ENCODE measurements around the gene TCF3. TPM values are rescaled to one million over a fixed set of nuclear protein-coding genes. Genes with fewer than 3 reads are reported as not detected.
"Not testable (repeated sequence)": the region's sequence is repeated elsewhere in the genome, so short reads cannot be mapped to it uniquely, and the experiment has no call there.

Gene TCF3
- total RNA-seq (2014; rRNA removed; shearing (Covaris generic)), result 81.8 and 95.8 TPM in 2 replicates

GRCh38 chr19:1652471-1653299, at the start of gene TCF3:
TCF3 (minus strand) TSS chr19:1652615; CDS start chr19:1650248, 2,367 bp downstream.
- peak; percentile 97 to 98 for DNase-seq
- peak within 1 kb of the TSS; percentile 93 for H3K4me3 ChIP-seq
- 0 out of 2 replicates have a peak, but pooled peaks cover 1% of the 10 kb centered on the region for H3K27me3 ChIP-seq
- peak within 1 kb of the TSS; percentile 100 for H3K27ac ChIP-seq
- peaks cover 14% of the 10 kb centered on the region for H3K4me1 ChIP-seq
- H3K36me3 ChIP-seq, result peaks cover 25% of the 10 kb centered on the region
- no peaks in the 10 kb centered on the region for H3K9me3 ChIP-seq (replicated peaks)

- Histone ChIP-seq H3K4me1 (no peaks in the 10 kb centered on the region), H3K27me3 (peaks cover 13% of the 10 kb centered on the region), H3K36me3 (no peaks in the 10 kb centered on the region), H3K4me3 (no peak overlapping the region), H3K9me3 (replicated peaks) (no peaks in the 10 kb centered on the region), H3K27ac (no peak overlapping the region)
- DNase-seq, result no peak
These were observed 48.6 kb upstream of the TCF3 start for GRCh38 chr19:1700733-1701663.

- no peak overlapping the region for H3K27ac ChIP-seq
- H3K4me1 ChIP-seq, result no peaks in the 10 kb centered on the region
- H3K36me3 ChIP-seq, result no peaks in the 10 kb centered on the region
- DNase-seq, result no peak
- no peak overlapping the region for H3K4me3 ChIP-seq
- H3K27me3 ChIP-seq, result peaks cover 13% of the 10 kb centered on the region
- H3K9me3 ChIP-seq (replicated peaks), result no peaks in the 10 kb centered on the region
These were observed 47.8 kb upstream of the TCF3 start for GRCh38 chr19:1699998-1700732.

- H3K9me3 ChIP-seq (replicated peaks), result no peaks in the 10 kb centered on the region
- no peak overlapping the region for H3K27ac ChIP-seq
- no peaks in the 10 kb centered on the region for H3K36me3 ChIP-seq
- DNase-seq, result no peak
- peaks cover 13% of the 10 kb centered on the region for H3K27me3 ChIP-seq
- H3K4me1 ChIP-seq, result no peaks in the 10 kb centered on the region
- no peak overlapping the region for H3K4me3 ChIP-seq
These were observed 47.0 kb upstream of the TCF3 start for GRCh38 chr19:1699386-1699785.

GRCh38 chr19:1698636-1699035, 46.2 kb upstream of the TCF3 start:
- Histone ChIP-seq H3K27ac (no peak overlapping the region), H3K36me3 (no peaks in the 10 kb centered on the region), H3K4me1 (no peaks in the 10 kb centered on the region), H3K9me3 (replicated peaks) (no peaks in the 10 kb centered on the region), H3K4me3 (no peak overlapping the region), H3K27me3 (peaks cover 13% of the 10 kb centered on the region)
- DNase-seq, result no peak

GRCh38 chr19:1695481-1695880, 43.1 kb upstream of the TCF3 start:
- not testable (repeated sequence) for H3K4me3 ChIP-seq; DNase-seq; H3K36me3 ChIP-seq; H3K4me1 ChIP-seq; H3K9me3 ChIP-seq (replicated peaks); H3K27ac ChIP-seq; H3K27me3 ChIP-seq

- Histone ChIP-seq H3K27ac (no peak overlapping the region), H3K4me1 (no peaks in the 10 kb centered on the region), H3K27me3 (0 out of 2 replicates have a peak, but pooled peaks cover 5% of the 10 kb centered on the region), H3K9me3 (replicated peaks) (no peaks in the 10 kb centered on the region), H3K4me3 (no peak overlapping the region), H3K36me3 (no peaks in the 10 kb centered on the region)
- no peak for DNase-seq
These were observed 39.3 kb upstream of the TCF3 start for GRCh38 chr19:1691589-1692290.

- Histone ChIP-seq H3K9me3 (replicated peaks) (no peaks in the 10 kb centered on the region), H3K36me3 (no peaks in the 10 kb centered on the region), H3K4me3 (no peak overlapping the region), H3K4me1 (no peaks in the 10 kb centered on the region), H3K27me3 (0 out of 2 replicates have a peak, but pooled peaks cover 5% of the 10 kb centered on the region), H3K27ac (no peak overlapping the region)
- peak; percentile 74 to 75 for DNase-seq
These were observed 38.4 kb upstream of the TCF3 start for GRCh38 chr19:1690699-1691307.

GRCh38 chr19:1685785-1686184, 33.4 kb upstream of the TCF3 start:
- H3K9me3 ChIP-seq (replicated peaks); H3K36me3 ChIP-seq; H3K27ac ChIP-seq; H3K27me3 ChIP-seq; H3K4me1 ChIP-seq; H3K4me3 ChIP-seq; DNase-seq: not testable (repeated sequence)

GRCh38 chr19:1685046-1685445, 32.6 kb upstream of the TCF3 start:
- peaks cover 5% of the 10 kb centered on the region for H3K27me3 ChIP-seq
- H3K4me3 ChIP-seq, result no peak overlapping the region
- DNase-seq, result no peak
- no peaks in the 10 kb centered on the region for H3K4me1 ChIP-seq
- no peaks in the 10 kb centered on the region for H3K9me3 ChIP-seq (replicated peaks)
- no peak overlapping the region for H3K27ac ChIP-seq
- no peaks in the 10 kb centered on the region for H3K36me3 ChIP-seq

- Histone ChIP-seq H3K27me3 (peaks cover 5% of the 10 kb centered on the region), H3K36me3 (no peaks in the 10 kb centered on the region), H3K4me1 (no peaks in the 10 kb centered on the region), H3K9me3 (replicated peaks) (no peaks in the 10 kb centered on the region), H3K4me3 (no peak overlapping the region), H3K27ac (no peak overlapping the region)
- DNase-seq, result no peak
These were observed 32.1 kb upstream of the TCF3 start for GRCh38 chr19:1684573-1684912.

GRCh38 chr19:1683869-1684572, 31.6 kb upstream of the TCF3 start:
- Histone ChIP-seq H3K9me3 (replicated peaks) (no peaks in the 10 kb centered on the region), H3K27ac (no peak overlapping the region), H3K4me1 (no peaks in the 10 kb centered on the region), H3K27me3 (peaks cover 5% of the 10 kb centered on the region), H3K4me3 (no peak overlapping the region), H3K36me3 (no peaks in the 10 kb centered on the region)
- no peak for DNase-seq

- no peak for DNase-seq
- Histone ChIP-seq H3K36me3 (no peaks in the 10 kb centered on the region), H3K9me3 (replicated peaks) (no peaks in the 10 kb centered on the region), H3K27me3 (peaks cover 5% of the 10 kb centered on the region), H3K4me1 (no peaks in the 10 kb centered on the region), H3K4me3 (no peak overlapping the region), H3K27ac (no peak overlapping the region)
These were observed 28.6 kb upstream of the TCF3 start for GRCh38 chr19:1680976-1681375.
